SK-N-SH (cell line): ENCODE measurements around the gene TRRAP.

ENCODE experiments used
- TAF1 ChIP-seq: IDR thresholded peaks from 2 replicates; pipeline ENCODE4 v1.6.1; 2012; ENCODE audit warnings: low read depth, mild to moderate bottlenecking, low read length, moderate library complexity, borderline replicate concordance
- TF ChIP-seq, protein P1 (sequence below): fragments of 200-600 bp; sonication (generic); IDR thresholded peaks from 2 replicates; pipeline ENCODE4 v1.6.1; 2017; ENCODE audit warnings: antibody characterized with exemption, mild to moderate bottlenecking, moderate library complexity

- no peak for TF ChIP-seq TAF1
- TF ChIP-seq, protein P1, sequence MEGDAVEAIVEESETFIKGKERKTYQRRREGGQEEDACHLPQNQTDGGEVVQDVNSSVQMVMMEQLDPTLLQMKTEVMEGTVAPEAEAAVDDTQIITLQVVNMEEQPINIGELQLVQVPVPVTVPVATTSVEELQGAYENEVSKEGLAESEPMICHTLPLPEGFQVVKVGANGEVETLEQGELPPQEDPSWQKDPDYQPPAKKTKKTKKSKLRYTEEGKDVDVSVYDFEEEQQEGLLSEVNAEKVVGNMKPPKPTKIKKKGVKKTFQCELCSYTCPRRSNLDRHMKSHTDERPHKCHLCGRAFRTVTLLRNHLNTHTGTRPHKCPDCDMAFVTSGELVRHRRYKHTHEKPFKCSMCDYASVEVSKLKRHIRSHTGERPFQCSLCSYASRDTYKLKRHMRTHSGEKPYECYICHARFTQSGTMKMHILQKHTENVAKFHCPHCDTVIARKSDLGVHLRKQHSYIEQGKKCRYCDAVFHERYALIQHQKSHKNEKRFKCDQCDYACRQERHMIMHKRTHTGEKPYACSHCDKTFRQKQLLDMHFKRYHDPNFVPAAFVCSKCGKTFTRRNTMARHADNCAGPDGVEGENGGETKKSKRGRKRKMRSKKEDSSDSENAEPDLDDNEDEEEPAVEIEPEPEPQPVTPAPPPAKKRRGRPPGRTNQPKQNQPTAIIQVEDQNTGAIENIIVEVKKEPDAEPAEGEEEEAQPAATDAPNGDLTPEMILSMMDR = no peak
These were observed 153.2 kb downstream of the TRRAP start for GRCh38 chr7:99031496-99031895.
